Mononuclear cell (primary cell): ENCODE results near the gene GALNT4. TPM values are rescaled to one million over a fixed set of nuclear protein-coding genes. Genes with fewer than 3 reads are reported as not detected.

Experiments used
- H3K27me3 ChIP-seq: 2 replicates; pipeline ENCODE4 v1.6.0; 2011; ENCODE audit warnings: low read length, control low read depth; ENCODE audit not compliant: insufficient read depth
- H3K4me1 ChIP-seq: 2 replicates; pipeline ENCODE4 v1.5.1; 2011; ENCODE audit warnings: mild to moderate bottlenecking, low read length, control low read depth; ENCODE audit not compliant: insufficient read depth
- H3K4me3 ChIP-seq: 2 replicates; pipeline ENCODE4 v1.5.1; 2011; ENCODE audit warnings: mild to moderate bottlenecking, low read length, moderate library complexity
- H3K9me3 ChIP-seq: 2 replicates; pipeline ENCODE4 v1.5.1; 2011; ENCODE audit warnings: low read depth, mild to moderate bottlenecking, control low read depth, low read length
- total RNA-seq: library from RNA; depleted of rRNA; stranded (reverse); fragments of >200 nt; gene quantifications from one replicate; pipeline ENCODE4 v1.2.3, GENCODE V29; 2012

GALNT4 gene
- total RNA-seq, 1 donor, result 12.5 TPM

- no peaks in the 10 kb centered on the region for H3K9me3 ChIP-seq
- no peak overlapping the region for H3K4me3 ChIP-seq
- H3K27me3 ChIP-seq, result no peaks in the 10 kb centered on the region
Observed at GRCh38 chr12:89486264-89486663, 38.3 kb downstream of the GALNT4 start.

DNA sequence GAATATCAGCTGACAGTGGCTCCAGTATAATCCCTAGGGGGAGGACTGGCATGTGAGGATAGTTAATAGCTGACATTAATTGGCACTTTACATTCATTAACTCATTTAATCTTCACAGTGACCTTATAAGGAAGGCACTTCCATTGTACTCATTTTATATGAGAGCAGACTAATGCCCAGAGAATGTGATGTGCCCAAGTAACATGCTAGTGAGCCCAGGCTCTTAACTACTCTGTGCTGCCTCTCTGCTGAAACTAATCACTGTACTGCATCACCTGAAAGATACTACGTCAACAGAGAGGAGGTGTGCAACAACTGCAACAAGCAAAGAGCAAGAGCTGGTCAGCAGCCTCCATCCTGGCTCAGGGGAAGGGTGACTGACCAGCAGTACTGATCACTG, 40.1 kb downstream of the GALNT4 start:
- H3K9me3 ChIP-seq, result no peaks in the 10 kb centered on the region
- H3K4me3 ChIP-seq, result no peak overlapping the region
- H3K27me3 ChIP-seq, result no peaks in the 10 kb centered on the region
- H3K4me1 ChIP-seq, result no peaks in the 10 kb centered on the region

More at GRCh38 chr12:89486264-89486663, 38.3 kb downstream of the GALNT4 start:
- H3K4me1 ChIP-seq, result no peaks in the 10 kb centered on the region

GRCh38 chr12:89481213-89481914, 43.2 kb downstream of the GALNT4 start:
- H3K4me3 ChIP-seq, result no peak overlapping the region
- no peaks in the 10 kb centered on the region for H3K27me3 ChIP-seq
- no peaks in the 10 kb centered on the region for H3K9me3 ChIP-seq
- H3K4me1 ChIP-seq, result peaks cover 5% of the 10 kb centered on the region

GRCh38 chr12:89479982-89480381, 44.6 kb downstream of the GALNT4 start:
- Histone ChIP-seq H3K27me3 (no peaks in the 10 kb centered on the region), H3K9me3 (no peaks in the 10 kb centered on the region), H3K4me3 (no peak overlapping the region), H3K4me1 (peaks cover 5% of the 10 kb centered on the region)

GRCh38 chr12:89477633-89478279, 46.8 kb downstream of the GALNT4 start:
- no peak overlapping the region for H3K4me3 ChIP-seq
- peaks cover 5% of the 10 kb centered on the region for H3K4me1 ChIP-seq
- no peaks in the 10 kb centered on the region for H3K27me3 ChIP-seq
- H3K9me3 ChIP-seq, result no peaks in the 10 kb centered on the region

DNA sequence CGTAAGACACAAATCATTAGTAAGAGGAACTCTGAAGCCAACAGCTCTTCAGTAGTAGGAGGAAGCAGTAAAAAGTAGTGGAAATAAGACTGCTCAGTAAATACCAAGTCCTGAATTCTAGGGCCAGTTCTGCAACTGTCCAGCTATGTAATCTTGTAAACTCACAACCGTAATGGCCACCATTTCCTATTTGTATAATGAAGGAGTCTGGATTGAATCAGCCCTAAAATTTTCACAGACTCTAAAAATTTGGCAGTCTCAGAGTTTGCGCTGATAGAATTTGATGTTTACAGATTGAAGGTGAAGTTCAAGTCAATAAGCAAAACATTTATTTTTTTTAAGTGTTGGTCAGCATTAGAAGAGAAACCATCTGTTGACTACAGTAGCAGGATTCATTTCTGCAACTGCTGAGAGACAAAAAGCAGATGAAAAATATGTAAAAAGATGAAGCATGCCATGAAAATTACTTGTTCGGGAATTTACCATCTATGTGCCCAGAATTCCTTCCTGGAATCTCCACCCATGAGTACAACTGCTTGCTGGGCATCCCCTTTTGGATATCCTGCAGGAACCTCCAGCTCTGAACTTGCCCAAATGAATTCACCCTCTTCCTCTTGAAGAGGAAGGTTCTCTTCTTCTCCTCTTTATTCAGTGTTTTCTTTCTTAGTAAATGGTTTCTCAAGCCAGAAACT, 47.5 kb downstream of the GALNT4 start:
- Histone ChIP-seq H3K27me3 (no peaks in the 10 kb centered on the region), H3K4me3 (no peak overlapping the region), H3K4me1 (peaks cover 5% of the 10 kb centered on the region), H3K9me3 (no peaks in the 10 kb centered on the region)

DNA sequence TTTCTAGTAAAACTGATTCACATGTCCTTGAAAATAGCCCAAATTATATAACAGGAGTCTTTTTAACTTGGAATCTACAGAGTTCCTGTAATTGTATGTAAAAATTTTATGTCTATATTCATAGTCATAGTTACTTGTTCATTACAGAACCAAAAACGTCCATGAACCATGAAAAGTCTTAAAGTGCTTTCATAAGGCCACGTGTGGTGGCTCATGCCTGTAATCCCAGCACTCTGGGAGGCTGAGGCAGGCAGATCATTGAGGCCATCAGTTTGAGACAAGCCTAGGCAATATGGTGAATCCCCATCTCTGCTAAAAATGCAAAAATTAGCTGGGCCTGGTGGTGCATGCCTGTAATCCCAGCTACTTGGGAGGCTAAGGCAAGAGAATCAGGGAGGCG, 48.4 kb downstream of the GALNT4 start:
- Histone ChIP-seq H3K4me3 (no peak overlapping the region), H3K4me1 (peaks cover 5% of the 10 kb centered on the region), H3K9me3 (no peaks in the 10 kb centered on the region), H3K27me3 (no peaks in the 10 kb centered on the region)

DNA sequence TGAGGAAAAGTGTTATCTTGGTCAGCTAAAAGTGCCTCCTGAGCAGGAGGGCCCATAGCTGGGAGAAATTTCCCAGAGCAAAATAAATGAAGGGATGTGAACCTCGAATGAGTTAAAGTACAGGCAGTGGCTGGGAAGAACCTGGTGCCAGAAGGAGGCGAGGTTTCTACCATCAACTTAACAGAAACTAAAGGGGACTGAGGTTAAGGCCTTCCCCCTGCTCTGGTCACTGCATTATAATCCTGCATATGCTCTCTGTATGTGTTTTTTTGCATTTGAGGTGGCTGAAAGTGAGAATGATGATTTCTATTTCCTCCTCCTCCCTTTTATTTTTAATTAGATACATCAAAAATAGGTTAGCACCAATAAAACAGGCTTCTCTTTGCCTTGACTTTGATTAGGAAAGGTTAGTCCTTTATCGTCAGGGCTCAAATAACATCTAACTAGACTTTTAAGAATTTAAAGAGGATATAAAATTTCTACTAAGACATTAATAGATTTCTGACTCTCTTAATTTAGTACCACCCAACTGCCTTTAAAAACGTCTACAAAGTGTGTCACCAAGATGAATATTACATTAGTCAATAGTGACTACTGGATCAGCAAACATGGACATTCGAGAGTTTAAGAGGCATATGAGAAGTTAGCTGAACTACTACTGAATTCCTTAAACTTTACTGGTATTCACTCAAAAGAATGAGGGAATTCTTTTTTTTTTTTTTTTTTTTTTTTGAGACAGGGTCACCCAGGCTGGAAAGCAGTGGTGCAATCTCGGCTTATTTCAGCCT, 49.2 kb downstream of the GALNT4 start:
- H3K4me3 ChIP-seq, result no peak overlapping the region
- H3K27me3 ChIP-seq, result no peaks in the 10 kb centered on the region
- H3K9me3 ChIP-seq, result no peaks in the 10 kb centered on the region
- peaks cover 5% of the 10 kb centered on the region for H3K4me1 ChIP-seq

- Histone ChIP-seq H3K27me3 (no peaks in the 10 kb centered on the region), H3K4me3 (no peak overlapping the region), H3K4me1 (peaks cover 9% of the 10 kb centered on the region), H3K9me3 (no peaks in the 10 kb centered on the region)
Observed at GRCh38 chr12:89474615-89475014, 50.0 kb downstream of the GALNT4 start.

Other genes starting within 250 kb of the GALNT4 start
- 375 TPM for gene DUSP6, start 172.3 kb downstream of the GALNT4 start, total RNA-seq
- gene POC1B, start 1.3 kb upstream of the GALNT4 start, total RNA-seq, result 49.1 TPM
- gene ATP2B1, start 184.0 kb upstream of the GALNT4 start, total RNA-seq, result 408 TPM